GM18907 (cell line): Measurements from ENCODE around the gene IPO11.
"Not testable (repeated sequence)": the region's sequence is repeated elsewhere in the genome, so short reads cannot be mapped to it uniquely, and the experiment has no call there.

Experiments
- ATAC-seq: cut with Tn5 transposase; IDR thresholded peaks from one replicate; pipeline ENCODE4 v1.9.1; 2021; ENCODE audit warnings: mild to moderate bottlenecking, moderate library complexity; ENCODE audit not compliant: unreplicated experiment

IPO11 gene

DNA sequence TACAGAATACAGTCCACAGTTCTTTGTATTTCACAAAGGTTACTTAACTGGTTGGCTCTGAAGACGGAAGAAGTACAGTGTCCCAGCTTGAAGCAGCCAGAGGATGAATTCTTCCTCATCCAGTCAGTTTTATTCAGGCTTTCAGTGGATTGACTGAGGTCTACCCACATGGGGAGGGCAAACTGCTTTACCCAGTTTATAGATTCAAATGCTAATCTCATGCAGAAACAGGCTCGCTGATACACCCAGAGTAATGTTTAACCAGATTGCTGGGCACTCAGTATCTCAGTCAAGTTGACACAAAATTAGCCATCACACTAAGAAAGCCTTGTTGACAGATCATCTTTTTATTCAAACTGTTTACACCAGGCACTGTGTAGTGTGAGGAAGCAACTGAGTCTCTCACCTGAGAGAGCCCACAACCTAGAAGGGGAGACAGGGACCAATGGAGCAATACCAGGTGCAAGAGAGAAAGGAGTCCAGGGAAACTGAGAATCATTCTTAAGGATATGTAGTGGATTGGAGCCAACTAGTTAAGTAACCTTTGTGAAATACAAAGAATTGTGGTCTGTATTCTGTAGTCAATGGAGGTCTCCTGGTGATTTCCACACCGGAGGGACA is 181.9 kb downstream of the IPO11 start:
- ATAC-seq = no peak

DNA sequence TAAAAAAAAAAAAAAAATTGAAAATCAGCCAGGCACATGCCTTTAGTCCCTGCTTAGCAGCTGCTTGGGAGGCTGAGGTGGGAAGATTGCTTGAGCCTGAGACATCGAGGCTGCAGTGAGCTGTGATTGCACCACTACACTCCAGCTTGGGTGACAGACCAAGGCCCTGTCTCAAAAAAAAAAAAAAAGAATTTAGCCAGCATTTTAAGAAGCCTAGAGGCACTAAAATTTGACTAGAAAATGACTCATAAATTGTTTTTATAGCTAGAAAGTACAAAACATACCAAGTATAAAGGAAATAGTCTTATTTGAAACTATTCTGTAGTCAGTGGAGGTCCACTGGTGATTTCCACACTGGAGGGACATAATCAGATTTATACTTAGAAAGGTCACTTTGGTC is 183.5 kb downstream of the IPO11 start:
- ATAC-seq = no peak

DNA sequence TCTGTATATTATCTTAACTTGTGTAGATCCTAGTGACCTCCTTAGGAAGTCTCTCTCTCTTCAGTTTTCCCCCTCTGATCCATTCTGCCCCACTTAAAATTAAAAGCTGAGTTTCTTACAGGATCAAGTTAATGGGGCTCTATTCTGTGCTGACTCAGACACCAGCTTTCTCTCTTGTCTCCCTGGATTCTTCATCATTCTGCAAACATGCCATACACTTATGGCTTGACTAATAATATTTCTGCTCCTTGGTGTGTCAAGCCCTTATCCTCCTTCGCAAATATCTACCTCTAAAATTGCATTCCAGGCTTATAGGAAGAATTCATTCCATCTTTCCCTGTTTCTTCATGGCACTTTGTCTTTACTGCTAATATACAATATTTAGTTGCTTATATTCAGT is 184.1 kb downstream of the IPO11 start:
- no peak for ATAC-seq

DNA sequence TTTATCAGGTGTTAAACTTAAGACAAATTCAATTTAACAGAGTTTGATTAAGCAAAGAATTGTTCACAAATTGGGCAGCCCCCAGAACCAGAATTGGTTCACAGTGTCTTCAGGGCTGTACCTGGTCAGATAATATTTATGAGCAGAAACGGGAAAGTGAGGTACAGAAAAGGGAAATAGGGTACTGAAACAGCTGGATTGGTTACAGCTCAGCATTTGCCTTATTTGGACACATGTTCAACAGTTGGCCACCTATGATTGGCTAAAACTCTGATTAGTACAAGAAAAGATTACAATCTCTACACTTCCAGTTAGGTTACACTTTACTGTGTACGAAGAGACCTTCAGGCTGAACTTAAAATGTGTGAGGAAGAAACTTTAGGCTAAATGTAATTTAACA is 184.8 kb downstream of the IPO11 start:
- no peak for ATAC-seq

DNA sequence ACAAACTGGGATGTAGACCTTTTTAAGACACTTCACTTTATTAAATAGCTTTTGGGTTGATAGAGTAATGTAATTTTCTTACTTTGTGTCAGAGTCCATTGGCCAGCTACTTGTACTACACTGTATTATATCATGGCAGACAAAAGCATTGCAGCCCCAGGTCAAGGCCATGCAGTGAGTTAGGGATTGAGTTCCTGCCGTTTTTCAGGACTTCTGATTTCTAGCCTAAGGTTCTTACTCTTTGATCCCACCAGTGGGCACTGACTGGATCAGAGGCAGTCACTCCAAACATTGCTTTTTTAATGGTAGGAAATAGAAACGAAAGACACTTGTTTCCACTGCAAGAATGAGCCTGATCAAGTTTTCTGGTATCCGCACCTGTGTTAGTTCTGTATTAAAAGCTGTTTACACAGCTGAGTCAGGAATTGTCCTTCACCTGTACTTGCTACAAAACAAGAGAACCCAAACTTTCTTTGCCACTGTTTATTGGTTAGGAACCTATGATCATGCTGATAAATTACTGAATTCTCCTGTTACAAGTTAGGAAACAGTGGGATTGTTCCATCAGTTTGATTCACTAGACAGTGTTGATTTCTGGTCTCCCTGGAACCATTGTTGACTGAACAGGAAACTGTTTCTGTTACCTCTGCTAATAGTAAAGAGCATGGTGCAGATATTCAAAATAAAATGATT is 188.1 kb downstream of the IPO11 start:
- ATAC-seq = no peak

DNA sequence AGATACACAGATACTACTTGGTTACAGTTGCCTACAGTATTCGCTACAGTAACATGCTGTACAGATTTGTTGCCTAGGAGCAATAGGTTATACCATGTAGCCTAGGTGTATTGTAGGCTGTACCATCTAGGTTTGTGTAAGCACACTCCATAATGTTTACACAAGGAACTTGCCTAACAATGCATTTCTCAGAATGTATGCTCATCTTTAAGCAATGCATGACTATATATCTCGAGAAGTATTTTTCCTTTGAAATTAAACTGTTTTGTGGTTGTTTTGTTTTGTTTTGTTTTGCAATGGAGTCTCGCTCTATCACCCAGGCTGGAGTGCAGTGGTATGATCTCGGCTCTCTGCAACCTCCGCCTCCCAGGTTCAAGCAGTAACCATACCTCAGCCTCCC is 191.4 kb downstream of the IPO11 start:
- no peak for ATAC-seq

DNA sequence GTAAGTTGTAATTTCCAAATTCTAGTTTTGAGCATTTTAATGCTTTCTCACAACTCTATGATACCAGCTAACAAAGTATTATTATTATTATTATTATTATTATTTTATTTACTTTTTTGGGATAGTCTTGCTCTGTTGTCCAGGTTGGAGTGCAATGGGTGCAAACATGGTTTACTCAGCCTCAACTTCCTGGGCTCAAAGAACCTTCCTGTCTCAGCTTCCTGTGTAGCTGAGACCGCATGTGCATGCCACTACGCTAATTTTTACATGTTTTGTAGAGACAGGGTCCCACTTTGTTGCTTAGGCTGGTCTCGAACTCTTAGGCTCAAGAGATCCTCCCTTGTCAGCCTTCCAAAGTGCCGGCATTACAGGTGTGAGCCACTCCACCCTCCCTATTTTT is 193.1 kb downstream of the IPO11 start:
- no peak for ATAC-seq

DNA sequence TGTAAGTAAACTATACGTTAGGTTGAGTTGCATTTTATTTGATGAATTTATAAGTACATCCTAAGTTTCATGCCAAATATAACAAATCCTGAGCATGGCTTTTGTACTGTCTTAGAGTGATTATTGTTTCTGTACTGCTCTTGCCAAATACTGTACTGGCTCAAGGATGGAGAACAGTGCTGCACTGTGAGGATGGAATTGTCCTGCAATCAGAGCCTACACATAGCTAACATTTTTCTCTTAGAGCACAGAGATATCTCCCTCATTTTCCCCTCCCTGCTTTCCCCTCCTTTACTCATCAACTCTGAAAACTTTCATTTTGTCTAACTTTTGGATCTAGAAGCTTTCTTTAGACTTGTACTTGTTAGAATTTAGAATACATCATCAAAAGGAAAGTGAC is 194.3 kb downstream of the IPO11 start:
- ATAC-seq = no peak

DNA sequence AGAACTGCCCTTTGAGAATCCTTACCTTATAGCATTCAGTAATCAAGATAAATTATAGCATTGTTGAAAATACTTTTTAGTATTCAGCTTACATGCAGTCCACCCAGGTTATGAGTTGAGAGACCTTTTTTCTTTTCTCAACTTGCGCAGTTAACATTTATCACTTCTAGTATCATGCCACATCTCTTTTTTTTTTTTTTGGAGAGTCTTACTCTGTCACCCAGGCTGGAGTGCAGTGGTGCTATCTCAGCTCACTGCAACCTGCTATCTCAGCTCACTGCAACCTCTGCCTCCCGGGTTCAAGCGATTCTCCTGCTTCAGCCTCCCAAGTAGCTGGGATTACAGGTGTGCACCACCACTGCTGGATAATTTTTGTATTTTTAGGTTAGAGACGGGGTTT is 195.1 kb downstream of the IPO11 start:
- no peak for ATAC-seq

DNA sequence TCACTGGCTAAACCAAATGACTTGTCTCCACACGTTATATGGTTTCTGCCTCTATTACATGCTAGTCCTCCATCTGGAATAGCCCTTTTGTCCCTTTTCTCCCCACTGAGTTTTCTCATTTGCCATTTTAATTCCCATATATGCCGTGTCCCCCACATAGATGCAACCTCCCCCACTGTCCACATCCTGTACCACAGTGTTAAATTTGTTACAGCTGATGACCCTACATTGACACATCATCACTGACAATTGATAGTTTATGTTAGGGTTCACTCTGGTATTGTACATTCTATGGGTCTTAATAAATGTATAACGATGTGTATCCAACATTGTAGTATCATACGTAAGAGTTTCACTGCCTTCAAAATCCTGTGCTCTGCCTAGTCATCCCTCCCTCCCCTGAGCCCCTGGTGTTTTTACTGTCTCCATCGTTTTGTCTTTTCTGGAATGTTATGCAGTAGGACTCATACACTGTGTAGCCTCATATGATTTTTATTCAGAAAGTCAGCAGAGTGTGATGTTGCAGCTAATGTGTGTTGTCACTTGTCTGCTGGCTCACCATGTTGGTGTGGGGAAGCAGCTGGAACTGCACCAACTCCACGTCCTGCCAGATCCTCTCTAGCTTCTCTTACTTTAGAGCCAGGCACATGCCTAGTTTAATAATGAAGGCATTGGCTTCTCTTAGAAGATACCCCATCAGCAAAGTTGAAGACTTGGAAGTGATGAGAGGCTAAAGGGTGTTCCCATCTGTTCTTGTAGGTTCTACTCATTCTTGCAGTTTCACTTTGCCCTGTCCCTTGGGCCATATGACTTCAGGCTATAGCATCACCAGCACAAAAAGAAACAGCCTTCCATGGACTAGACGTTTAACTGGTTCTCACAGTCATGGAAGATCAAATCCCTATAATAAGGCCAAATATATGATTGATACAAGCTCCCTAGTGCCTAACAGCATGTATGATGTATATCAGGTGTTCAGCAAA is 196.3 kb downstream of the IPO11 start:
- no peak for ATAC-seq

DNA sequence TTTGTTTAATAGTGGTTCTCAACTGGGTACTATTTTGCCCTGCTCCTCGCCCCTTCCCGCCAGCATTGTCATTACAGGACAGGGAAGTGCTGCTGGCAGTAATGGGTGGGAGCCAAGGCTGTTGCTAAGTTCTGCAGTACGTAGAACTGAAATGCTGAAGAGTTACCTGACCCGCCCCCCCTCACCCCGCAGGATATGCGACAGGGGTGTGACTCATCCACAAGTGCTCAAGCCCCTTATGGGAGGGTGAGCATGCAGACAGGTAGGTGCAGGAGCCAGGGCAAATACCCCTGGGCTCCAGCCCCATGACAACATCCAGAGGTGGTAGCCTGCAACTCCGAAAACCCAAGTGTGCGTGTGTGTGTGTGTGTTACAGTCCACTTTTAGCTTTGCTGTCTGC is 201.8 kb downstream of the IPO11 start:
- no peak for ATAC-seq

DNA sequence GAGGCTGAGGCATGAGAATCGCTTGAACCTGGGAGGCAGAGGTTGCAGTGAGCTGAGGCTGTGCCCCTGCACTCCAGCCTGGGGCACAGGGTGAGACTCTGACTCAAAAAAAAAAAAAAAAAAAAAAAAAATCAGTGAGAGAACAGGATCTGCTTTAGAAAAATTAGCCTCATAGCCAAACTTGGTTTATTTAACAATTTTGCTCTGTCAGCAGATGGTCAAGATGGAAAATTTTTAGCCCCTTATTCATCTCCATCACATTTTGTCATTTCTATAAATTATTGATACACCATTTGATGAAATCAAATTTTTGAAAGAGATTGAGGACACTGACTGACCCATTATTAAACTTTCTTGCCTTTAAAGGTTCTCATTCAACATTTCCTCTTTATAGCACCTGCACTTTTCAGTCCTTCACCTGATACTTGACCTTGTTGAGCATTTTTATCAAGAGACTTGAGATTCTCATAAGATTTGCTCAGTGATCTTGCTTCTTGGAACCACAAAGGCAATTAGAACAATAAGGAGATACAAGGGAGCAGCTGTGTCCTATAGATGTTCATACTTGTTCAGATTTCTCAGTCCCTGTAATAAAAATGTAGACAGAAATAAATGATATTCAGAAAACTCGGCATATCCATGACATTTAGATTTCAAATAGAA is 204.2 kb downstream of the IPO11 start:
- no peak for ATAC-seq

DNA sequence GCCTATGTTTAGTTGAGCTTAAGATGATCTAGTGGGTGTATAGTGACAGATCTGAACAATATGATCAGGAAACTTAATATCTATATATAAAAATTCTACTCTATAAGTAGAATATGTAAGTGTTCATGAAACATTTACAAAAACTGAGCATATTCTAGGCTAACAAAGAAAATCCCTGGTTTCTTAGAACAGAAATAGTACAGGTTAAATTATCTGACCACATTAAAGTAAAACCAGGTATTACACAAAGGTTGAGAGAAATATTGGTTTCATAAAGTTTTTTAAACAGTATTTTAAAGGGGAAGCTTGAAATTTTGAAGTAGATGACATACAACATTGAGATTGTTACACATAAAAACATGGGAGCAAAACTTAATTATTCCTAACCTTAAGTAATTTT is 205.4 kb downstream of the IPO11 start:
- ATAC-seq = no peak

DNA sequence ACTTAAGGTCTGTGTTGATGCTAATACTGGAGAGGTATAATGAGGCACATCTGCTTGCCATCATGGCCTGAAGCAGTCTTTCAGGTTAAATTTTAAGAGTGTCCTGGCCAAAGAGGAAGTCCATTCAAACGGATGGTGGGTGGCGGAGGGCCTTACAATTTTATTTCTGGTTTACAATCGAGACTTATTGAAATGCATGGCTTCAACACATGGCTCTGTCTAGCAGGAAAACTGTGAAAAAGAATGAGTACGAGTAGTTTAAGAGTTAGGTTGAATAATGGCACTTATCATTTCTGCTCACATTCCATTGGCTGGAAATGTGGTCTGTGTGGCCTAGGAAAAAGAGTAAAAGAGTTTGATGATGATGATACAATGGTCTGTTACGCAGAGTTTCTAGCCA is 208.2 kb downstream of the IPO11 start:
- no peak for ATAC-seq

DNA sequence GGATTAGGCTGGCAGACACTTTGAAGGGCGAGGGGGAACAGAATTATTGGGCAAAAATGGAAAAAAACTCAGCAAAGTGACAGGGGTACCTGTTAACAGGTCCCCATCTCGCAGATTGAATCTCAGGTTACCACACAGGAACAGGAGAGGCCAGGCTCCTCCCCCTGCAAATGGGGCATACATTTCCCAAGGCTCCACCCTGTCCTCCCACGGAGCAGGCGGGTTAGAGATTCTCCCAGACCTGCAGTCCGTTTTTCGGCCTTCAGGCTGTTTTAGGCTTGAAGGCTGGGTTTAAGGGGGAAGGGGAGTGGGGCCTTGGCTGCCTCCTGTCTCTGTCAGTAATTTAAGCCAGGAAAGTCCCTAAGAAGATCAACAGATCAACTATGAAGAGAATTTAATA is 208.7 kb downstream of the IPO11 start:
- no peak for ATAC-seq

DNA sequence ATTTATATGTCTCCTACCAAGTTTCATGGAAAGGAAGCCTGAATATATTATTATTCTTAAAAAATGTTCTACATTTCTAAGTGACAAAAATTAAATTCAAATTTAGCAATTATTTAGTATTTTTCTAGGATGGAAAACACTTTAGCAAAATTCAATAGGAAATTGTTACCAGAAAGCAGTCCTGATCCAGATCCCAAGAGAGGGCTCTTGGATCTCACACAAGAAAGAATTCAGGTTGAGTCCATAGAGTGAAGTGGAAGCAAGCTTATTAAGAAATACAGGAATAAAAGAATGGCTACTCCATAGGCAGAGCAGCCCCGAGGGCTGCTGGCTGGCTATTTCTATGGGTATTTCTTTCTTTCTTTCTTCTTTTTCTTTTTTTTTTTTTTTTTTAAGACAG is 210.7 kb downstream of the IPO11 start:
- ATAC-seq = no peak

DNA sequence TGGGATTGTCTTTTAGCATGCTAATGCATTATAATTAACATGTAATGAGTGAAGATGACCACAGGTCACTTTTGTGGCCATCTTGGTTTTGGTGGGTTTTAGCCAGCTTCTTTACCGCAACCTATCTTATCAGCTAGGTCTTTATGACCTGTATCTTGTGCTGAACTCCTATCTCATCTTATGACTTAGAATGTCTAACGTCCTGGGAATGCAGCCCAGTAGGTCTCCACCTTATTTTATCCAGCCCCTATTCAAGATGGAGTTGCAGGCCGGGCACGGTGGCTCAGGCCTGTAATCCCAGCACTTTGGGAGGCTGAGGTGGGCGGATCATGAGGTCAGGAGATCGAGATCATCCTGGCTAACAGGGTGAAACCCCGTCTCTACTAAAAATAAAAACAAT is 211.9 kb downstream of the IPO11 start:
- not testable (repeated sequence) for ATAC-seq

DNA sequence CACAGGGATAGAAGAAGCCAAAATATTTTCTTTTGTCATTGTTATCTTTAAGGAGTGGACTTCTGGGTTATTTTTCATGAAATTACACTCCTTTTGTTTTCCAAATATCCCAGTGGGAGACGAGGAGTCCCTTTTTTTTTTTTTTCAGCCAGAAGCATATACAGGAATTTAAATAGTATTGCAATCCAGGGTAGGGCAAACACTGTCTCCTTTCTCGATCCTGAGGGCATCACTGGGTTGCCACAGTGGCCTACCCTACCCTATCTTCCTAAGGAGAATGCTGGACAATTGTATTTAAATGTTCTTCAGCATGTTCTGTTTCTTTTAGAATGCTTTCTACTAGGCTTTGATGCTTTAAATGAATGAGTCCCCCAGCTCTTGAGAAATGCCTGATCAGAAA is 214.0 kb downstream of the IPO11 start:
- no peak for ATAC-seq

DNA sequence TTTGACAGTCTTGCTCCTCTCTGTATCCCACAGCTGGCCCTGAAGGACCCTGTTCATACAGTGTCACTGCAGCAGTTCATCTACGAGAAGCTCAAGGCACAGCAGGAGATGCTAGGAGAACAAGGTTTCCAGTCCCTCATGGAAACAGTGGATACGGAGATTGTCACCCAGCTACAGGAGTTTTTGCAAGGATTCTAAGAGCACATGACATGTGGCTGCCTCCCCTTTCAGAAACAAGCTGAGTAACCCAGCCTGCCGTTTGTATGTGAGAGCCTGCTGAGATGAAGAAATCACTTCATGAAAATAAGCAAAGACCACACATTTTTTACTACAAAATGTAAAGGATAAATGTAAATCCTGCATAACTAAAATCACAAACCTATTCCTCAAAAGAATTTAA is 214.6 kb downstream of the IPO11 start:
- no peak for ATAC-seq

DNA sequence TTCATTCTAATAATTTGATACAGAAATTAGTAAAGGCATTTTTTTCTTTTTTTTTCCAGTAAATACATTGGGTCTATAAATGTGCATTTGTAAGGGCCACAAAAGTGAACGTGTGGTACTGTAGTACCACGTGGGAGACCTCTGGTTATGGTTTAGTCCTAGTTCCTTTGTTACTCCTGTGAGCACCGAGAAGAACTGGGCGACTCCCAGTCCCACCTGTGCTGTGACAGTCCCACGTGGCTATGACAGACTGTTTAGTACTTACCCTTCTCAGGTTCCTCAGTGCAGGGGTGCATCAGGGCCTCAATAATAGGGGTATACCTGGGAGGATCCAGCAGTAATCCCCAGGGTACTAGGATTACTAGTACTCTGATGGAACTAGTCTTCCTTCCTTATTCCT is 215.3 kb downstream of the IPO11 start:
- ATAC-seq = no peak

DNA sequence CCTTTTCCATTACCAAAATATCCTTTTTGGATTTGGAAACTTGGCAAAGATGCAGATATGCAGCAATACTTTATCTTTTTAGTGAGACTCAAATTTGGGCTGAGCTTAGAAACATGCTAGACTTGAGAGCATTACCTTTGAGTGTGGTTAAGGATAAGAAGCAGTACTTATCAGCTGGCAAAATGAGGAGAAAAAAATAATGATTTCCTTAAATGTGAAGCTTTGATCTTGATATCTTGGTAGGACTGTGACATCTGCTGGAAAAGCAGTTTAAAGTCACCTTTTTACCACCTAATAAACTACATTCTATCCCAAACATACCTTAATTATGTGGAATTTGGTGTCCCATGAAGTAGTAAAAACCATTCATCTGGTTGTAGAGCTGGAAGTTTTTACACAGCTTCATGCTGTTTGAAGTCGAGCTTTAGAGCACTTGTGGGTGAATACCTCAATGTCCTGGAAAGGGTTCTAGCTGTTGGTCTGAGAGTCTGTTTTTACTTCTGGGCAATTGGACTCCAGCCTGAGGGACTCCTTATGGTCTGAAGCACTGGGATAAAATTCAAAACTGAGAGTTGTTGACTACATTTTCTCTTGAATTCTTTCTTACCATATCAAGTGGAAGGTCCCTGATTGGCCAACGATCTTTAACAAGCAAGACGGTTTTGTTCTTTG is 219.5 kb downstream of the IPO11 start:
- no peak for ATAC-seq
